ENCODE data around the gene SPATA2. TPM values are rescaled to one million over a fixed set of nuclear protein-coding genes. Genes with fewer than 3 reads are reported as not detected.

Gene SPATA2
- total RNA-seq, 4 donors from 2014 or later: 2.7 to 7.2 (median 4.9) TPM

- Histone ChIP-seq H3K9me3 (no peaks in the 10 kb centered on the region), H3K4me1 (peaks cover 0 to 12% (median 0%) of the 10 kb centered on the region in 3 donors), H3K36me3 (no peaks in the 10 kb centered on the region), H3K27ac (no peak overlapping the region), H3K4me3 (no peak overlapping the region), H3K27me3 (no peaks in the 10 kb centered on the region)
- WGBS, 2 donors (ENCODE audit: low coverage in 1 of 2): 65 to 77% methylated on average over 2 of the region's 2 CpGs
- TF ChIP-seq POLR2AphosphoS5 (IDR thresholded peaks at IDR 0.05): no peak
- no peak for TF ChIP-seq POLR2A (IDR thresholded peaks at IDR 0.05)
- TF ChIP-seq, protein P1, sequence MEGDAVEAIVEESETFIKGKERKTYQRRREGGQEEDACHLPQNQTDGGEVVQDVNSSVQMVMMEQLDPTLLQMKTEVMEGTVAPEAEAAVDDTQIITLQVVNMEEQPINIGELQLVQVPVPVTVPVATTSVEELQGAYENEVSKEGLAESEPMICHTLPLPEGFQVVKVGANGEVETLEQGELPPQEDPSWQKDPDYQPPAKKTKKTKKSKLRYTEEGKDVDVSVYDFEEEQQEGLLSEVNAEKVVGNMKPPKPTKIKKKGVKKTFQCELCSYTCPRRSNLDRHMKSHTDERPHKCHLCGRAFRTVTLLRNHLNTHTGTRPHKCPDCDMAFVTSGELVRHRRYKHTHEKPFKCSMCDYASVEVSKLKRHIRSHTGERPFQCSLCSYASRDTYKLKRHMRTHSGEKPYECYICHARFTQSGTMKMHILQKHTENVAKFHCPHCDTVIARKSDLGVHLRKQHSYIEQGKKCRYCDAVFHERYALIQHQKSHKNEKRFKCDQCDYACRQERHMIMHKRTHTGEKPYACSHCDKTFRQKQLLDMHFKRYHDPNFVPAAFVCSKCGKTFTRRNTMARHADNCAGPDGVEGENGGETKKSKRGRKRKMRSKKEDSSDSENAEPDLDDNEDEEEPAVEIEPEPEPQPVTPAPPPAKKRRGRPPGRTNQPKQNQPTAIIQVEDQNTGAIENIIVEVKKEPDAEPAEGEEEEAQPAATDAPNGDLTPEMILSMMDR (IDR thresholded peaks at IDR 0.05): no peak
- TF ChIP-seq EP300 (IDR thresholded peaks at IDR 0.05): no peak
- no peak for ATAC-seq
Observed at GRCh38 chr20:49925901-49926454, 10.6 kb upstream of the SPATA2 start.

- TF ChIP-seq POLR2AphosphoS5 (IDR thresholded peaks at IDR 0.05) (no peak), EP300 (IDR thresholded peaks at IDR 0.05) (no peak), POLR2A (IDR thresholded peaks at IDR 0.05) (no peak)
- TF ChIP-seq, protein P1 (IDR thresholded peaks at IDR 0.05): no peak
- H3K9me3 ChIP-seq: no peaks in the 10 kb centered on the region
- peaks cover 0 to 11% (median 0%) of the 10 kb centered on the region in 3 donors for H3K4me1 ChIP-seq
- H3K36me3 ChIP-seq: no peaks in the 10 kb centered on the region
- WGBS, 2 donors (ENCODE audit: low coverage in 1 of 2): 75% methylated on average over 4 of the region's 4 CpGs; no CpG with 5 or more reads in 1 of the 2 donors
- no peak overlapping the region for H3K4me3 ChIP-seq
- no peak for ATAC-seq
- no peaks in the 10 kb centered on the region for H3K27me3 ChIP-seq
- no peak overlapping the region for H3K27ac ChIP-seq
Observed at GRCh38 chr20:49924247-49924646, 8.9 kb upstream of the SPATA2 start.

DNA sequence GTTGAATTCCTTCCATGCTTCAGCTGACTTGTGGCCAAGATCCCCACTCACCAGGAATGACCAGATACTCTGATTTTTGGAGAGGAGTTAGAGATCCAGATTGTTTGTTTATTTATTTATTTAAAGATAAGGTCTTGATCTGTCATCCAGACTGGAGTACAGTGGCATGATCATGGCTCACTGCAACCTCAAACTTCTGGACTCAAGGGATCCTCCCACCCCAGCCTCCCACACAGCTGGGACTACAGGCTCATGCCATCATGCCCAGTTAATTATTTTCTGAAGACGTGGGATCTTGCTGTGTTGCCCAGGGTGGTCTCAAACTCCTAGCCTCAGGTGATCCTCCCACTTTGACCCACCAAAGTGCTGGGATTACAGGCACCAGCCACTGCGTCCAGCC, 4.1 kb upstream of the SPATA2 start:
- WGBS, 2 donors (ENCODE audit: low coverage in 1 of 2): 60% methylated on average over 1 of the region's 2 CpGs; no CpG with 5 or more reads in 1 of the 2 donors
- no peak overlapping the region for H3K4me3 ChIP-seq
- H3K4me1 ChIP-seq: peaks cover 0 to 23% (median 2%) of the 10 kb centered on the region in 3 donors
- TF ChIP-seq POLR2AphosphoS5 (IDR thresholded peaks at IDR 0.05): no peak
- TF ChIP-seq, protein P1 (IDR thresholded peaks at IDR 0.05): no peak
- TF ChIP-seq POLR2A (IDR thresholded peaks at IDR 0.05): no peak
- no peak for TF ChIP-seq EP300 (IDR thresholded peaks at IDR 0.05)
- H3K9me3 ChIP-seq: no peaks in the 10 kb centered on the region
- no peak overlapping the region for H3K27ac ChIP-seq
- H3K27me3 ChIP-seq: no peaks in the 10 kb centered on the region
- no peaks in the 10 kb centered on the region for H3K36me3 ChIP-seq
- no peak for ATAC-seq

GRCh38 chr20:49919009-49919408, 3.7 kb upstream of the SPATA2 start:
- no peaks in the 10 kb centered on the region for H3K27me3 ChIP-seq
- H3K4me3 ChIP-seq: no peak overlapping the region
- no peak for ATAC-seq
- no peaks in the 10 kb centered on the region for H3K36me3 ChIP-seq
- H3K27ac ChIP-seq: no peak overlapping the region
- no peak for TF ChIP-seq POLR2AphosphoS5 (IDR thresholded peaks at IDR 0.05)
- TF ChIP-seq, protein P1 (IDR thresholded peaks at IDR 0.05): no peak
- TF ChIP-seq POLR2A (IDR thresholded peaks at IDR 0.05): no peak
- no peak for TF ChIP-seq EP300 (IDR thresholded peaks at IDR 0.05)
- H3K4me1 ChIP-seq: peaks cover 0 to 27% (median 6%) of the 10 kb centered on the region in 3 donors
- 48 to 59% methylated on average over 5 to 6 of the region's 7 CpGs for WGBS, 2 donors (ENCODE audit: low coverage in 1 of 2)
- no peaks in the 10 kb centered on the region for H3K9me3 ChIP-seq

DNA sequence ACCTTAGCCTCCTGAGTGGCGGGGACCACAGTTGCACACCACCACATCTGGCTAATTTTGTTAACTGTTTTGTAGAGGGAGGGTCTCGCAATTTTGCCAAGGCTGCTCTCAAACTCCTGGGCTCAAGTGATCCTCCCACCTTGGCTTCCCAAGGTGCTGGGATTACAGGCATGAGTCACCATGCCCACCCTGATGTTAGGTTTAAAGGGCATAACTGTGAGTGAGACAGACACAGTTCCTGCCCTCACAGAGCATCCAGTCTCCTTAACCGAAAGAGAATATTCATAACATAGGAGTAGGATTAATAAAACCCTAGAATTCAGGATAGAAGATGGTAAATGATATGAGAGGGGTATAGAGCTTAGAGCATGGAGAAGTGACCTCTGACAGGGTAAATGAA, 3.1 kb upstream of the SPATA2 start:
- TF ChIP-seq, protein P1 (IDR thresholded peaks at IDR 0.05): no peak
- no peak for TF ChIP-seq EP300 (IDR thresholded peaks at IDR 0.05)
- no peak for TF ChIP-seq POLR2A (IDR thresholded peaks at IDR 0.05)
- TF ChIP-seq POLR2AphosphoS5 (IDR thresholded peaks at IDR 0.05): no peak
- ATAC-seq: no peak
- Histone ChIP-seq H3K4me3 (no peak overlapping the region), H3K36me3 (no peaks in the 10 kb centered on the region), H3K4me1 (peaks cover 0 to 33% (median 12%) of the 10 kb centered on the region in 3 donors), H3K27ac (no peak overlapping the region), H3K9me3 (no peaks in the 10 kb centered on the region), H3K27me3 (no peaks in the 10 kb centered on the region)
- 75 to 82% methylated on average over 1 to 3 of the region's 3 CpGs for WGBS, 2 donors (ENCODE audit: low coverage in 1 of 2)
